OCI-LY1 (cell line): ENCODE data around the gene C13orf46.

Experiments
- H2AFZ ChIP-seq: fragments of 200-600 bp; sonication (generic), shearing (Covaris generic); 2 replicates; pipeline ENCODE4 v1.6.0; 2014; ENCODE audit warnings: antibody characterized with exemption, mild to moderate bottlenecking, low read length
- H3F3A ChIP-seq: fragments of 200-600 bp; sonication (generic), shearing (Covaris generic); 2 replicates; pipeline ENCODE4 v1.6.0; 2014; ENCODE audit warnings: mild to moderate bottlenecking, antibody characterized with exemption, low read length, moderate library complexity; ENCODE audit not compliant: insufficient read depth
- H3K27ac ChIP-seq: fragments of 200-600 bp; sonication (generic); 2 replicates; pipeline ENCODE4 v1.5.1; 2014; ENCODE audit warnings: low read length, mixed run types, mild to moderate bottlenecking, low read depth; ENCODE audit not compliant: poor library complexity, severe bottlenecking
- H3K27me3 ChIP-seq: fragments of 200-600 bp; sonication (generic); 2 replicates; pipeline ENCODE4 v1.6.0; 2014; ENCODE audit warnings: antibody characterized with exemption, mild to moderate bottlenecking, low read length, moderate library complexity; ENCODE audit not compliant: insufficient read depth
- H3K36me3 ChIP-seq: fragments of 200-600 bp; sonication (generic); 2 replicates; pipeline ENCODE4 v1.6.1; 2014; ENCODE audit warnings: mild to moderate bottlenecking, antibody characterized with exemption, low read length, moderate library complexity, mixed read lengths; ENCODE audit not compliant: insufficient read depth
- H3K4me1 ChIP-seq: fragments of 200-600 bp; sonication (generic); 2 replicates; pipeline ENCODE4 v1.5.1; 2014; ENCODE audit warnings: mild to moderate bottlenecking, low read length, moderate library complexity; ENCODE audit not compliant: insufficient read depth, severe bottlenecking
- H3K4me2 ChIP-seq: fragments of 200-600 bp; sonication (generic), shearing (Covaris generic); 2 replicates; pipeline ENCODE4 v1.6.1; 2014; ENCODE audit warnings: low read length
- H3K4me3 ChIP-seq: fragments of 200-600 bp; sonication (generic); 2 replicates; pipeline ENCODE4 v1.5.1; 2014; ENCODE audit warnings: low read length, low read depth, mild to moderate bottlenecking, mixed read lengths; ENCODE audit not compliant: poor library complexity, severe bottlenecking
- H3K79me2 ChIP-seq: fragments of 200-600 bp; shearing (Covaris generic); 2 replicates; pipeline ENCODE4 v1.6.1; 2016; ENCODE audit warnings: mixed run types, low read length, mixed read lengths; ENCODE audit not compliant: insufficient read depth
- H3K9ac ChIP-seq: fragments of 200-600 bp; sonication (generic), shearing (Covaris generic); 2 replicates; pipeline ENCODE4 v1.6.1; 2014; ENCODE audit warnings: mild to moderate bottlenecking, low read length, mixed read lengths
- H3K9me2 ChIP-seq: fragments of 200-600 bp; sonication (generic), shearing (Covaris generic); 2 replicates; pipeline ENCODE4 v1.6.1; 2014; ENCODE audit warnings: low read depth, mild to moderate bottlenecking, low read length, mixed read lengths
- H3K9me3 ChIP-seq: fragments of 200-600 bp; shearing (Covaris generic); 2 replicates; pipeline ENCODE4 v1.6.1; 2014; ENCODE audit warnings: low read length, mixed read lengths
- H4K20me1 ChIP-seq: fragments of 200-600 bp; sonication (generic), shearing (Covaris generic); 2 replicates; pipeline ENCODE4 v1.6.0; 2016; ENCODE audit warnings: mild to moderate bottlenecking, low read length; ENCODE audit not compliant: insufficient read depth
- EZH2 ChIP-seq: fragments of 200-600 bp; sonication (generic), shearing (Covaris generic); IDR thresholded peaks from 2 replicates; pipeline ENCODE4 v1.8.0; 2017; ENCODE audit warnings: borderline replicate concordance, mixed run types, mild to moderate bottlenecking, antibody characterized with exemption, low read length, moderate library complexity, mixed read lengths
- TF ChIP-seq, protein P1 (sequence below): fragments of 200-600 bp; sonication (generic), shearing (Covaris generic); IDR thresholded peaks from 2 replicates; pipeline ENCODE4 v1.5.1; 2017; ENCODE audit warnings: mild to moderate bottlenecking, antibody characterized with exemption, low read length, moderate library complexity, mixed read lengths

Gene C13orf46

DNA sequence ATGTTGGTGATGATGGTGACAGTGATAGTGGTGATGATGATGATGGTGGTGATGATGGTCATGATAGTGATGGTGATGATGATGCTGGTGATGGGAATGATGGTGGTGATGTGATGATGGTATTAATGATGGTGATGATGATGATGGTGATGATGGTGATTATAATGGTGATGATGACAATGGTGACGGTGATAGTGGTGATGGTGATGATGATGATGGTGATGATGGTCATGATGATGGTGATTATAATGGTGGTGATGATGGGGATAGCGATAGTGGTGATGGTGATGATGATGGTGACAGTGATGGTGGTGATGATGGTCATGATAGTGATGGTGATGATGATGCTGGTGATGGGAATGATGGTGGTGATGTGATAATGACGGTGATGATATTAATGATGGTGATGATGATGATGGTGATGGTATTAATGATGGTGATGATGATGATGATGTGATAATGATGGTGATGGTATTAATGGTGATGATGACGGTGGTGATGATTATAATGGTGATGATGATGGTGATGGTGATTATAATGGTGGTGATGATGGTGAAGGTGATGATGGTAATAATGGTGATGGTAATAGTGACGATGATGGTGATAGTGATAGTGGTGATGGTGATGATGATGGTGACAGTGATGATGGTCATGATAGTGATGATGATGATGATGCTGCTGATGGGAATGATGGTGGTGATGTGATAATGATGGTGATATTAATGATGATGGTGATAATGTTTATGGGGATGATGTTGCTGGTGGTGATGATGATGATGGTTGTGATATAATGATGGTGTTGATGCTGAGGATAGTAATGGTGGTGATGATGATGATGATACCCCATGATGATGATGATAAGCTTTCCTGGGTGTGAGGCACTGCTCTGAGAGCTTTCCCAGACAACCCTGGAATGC, 7.7 kb downstream of the C13orf46 start:
- Histone ChIP-seq H3K79me2 (no peaks in the 10 kb centered on the region), H2AFZ (no peak overlapping the region), H3K9ac (no peak overlapping the region), H3K36me3 (no peaks in the 10 kb centered on the region; the same call in 1 of the 2 replicates), H3K27me3 (peaks cover 6% of the 10 kb centered on the region; the same call in 1 of the 2 replicates), H3F3A (no peaks in the 10 kb centered on the region), H3K4me2 (no peak overlapping the region), H3K9me3 (peaks cover 4% of the 10 kb centered on the region; the same call in 1 of the 2 replicates), H3K4me1 (no peaks in the 10 kb centered on the region), H4K20me1 (no peaks in the 10 kb centered on the region), H3K9me2 (no peaks in the 10 kb centered on the region), H3K4me3 (no peak overlapping the region), H3K27ac (no peak overlapping the region)
- TF ChIP-seq, protein P1, sequence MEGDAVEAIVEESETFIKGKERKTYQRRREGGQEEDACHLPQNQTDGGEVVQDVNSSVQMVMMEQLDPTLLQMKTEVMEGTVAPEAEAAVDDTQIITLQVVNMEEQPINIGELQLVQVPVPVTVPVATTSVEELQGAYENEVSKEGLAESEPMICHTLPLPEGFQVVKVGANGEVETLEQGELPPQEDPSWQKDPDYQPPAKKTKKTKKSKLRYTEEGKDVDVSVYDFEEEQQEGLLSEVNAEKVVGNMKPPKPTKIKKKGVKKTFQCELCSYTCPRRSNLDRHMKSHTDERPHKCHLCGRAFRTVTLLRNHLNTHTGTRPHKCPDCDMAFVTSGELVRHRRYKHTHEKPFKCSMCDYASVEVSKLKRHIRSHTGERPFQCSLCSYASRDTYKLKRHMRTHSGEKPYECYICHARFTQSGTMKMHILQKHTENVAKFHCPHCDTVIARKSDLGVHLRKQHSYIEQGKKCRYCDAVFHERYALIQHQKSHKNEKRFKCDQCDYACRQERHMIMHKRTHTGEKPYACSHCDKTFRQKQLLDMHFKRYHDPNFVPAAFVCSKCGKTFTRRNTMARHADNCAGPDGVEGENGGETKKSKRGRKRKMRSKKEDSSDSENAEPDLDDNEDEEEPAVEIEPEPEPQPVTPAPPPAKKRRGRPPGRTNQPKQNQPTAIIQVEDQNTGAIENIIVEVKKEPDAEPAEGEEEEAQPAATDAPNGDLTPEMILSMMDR, result no peak
- TF ChIP-seq EZH2, result no peak

DNA sequence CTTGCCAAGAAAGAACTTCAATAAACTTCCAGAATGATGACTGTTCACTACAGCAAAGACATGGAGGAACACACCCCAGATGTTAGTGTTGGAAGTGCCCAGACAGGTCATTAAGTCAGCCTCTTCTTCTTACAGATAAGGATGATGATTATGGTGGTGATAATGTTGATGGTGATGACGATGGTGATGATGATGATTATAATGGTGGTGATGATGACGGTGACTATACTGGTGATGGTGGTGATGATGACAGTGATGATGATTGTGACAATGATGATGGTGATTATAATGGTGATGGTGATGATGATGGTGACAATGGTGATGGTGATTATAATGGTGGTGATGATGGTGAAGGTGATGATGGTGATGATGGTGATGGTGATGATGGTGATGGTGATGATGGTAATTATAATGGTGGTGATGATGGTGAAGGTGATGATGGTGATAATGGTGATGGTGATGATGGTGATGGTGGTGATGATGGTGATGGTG, 8.4 kb downstream of the C13orf46 start:
- Histone ChIP-seq H3K27me3 (peaks cover 6% of the 10 kb centered on the region; the same call in 1 of the 2 replicates), H3K36me3 (no peaks in the 10 kb centered on the region; the same call in 1 of the 2 replicates), H3K4me3 (no peak overlapping the region), H2AFZ (no peak overlapping the region), H3K27ac (no peak overlapping the region), H3K79me2 (no peaks in the 10 kb centered on the region), H3K4me1 (no peaks in the 10 kb centered on the region), H4K20me1 (no peaks in the 10 kb centered on the region), H3F3A (no peaks in the 10 kb centered on the region), H3K9me3 (peaks cover 7% of the 10 kb centered on the region; the same call in 1 of the 2 replicates), H3K9ac (no peak overlapping the region), H3K9me2 (no peaks in the 10 kb centered on the region), H3K4me2 (no peak overlapping the region)
- TF ChIP-seq, protein P1, result no peak
- TF ChIP-seq EZH2, result no peak

DNA sequence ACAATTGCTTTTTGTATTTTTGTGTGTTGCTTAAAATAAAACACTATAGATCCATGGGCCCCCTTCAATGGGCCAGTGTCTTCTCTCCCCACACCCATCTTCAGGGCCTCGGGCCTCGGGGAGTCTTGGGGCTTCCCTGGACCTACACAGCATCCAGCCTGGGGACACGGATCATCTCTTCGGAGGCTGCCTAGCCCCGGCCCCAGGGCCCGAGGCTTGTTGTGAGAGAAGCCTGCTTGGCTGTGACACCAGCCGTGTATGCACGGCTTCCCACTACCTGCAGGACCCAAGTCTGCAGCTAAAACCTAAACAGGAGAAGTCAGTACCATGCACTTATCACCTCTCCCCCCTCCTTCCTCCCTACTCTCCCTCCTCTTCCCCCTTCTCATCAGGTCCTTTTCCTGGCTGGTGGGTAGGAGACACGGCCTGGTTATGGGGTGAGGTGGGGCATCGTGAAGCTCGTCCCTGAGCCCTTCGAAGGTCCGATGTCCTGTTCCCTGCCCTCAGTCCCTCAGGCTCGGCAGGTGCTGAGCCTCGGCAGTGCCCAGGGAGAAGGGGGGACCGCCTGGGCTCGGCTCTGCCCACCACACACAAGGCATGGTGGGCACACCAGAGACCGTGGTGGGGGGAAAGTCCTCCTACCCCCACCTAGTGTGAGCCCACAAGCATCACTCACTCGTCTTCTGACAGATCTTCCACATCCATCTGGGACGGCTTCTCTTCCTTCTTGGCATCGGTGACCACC, 9.5 kb downstream of the C13orf46 start:
- peaks cover 6% of the 10 kb centered on the region; the same call in 1 of the 2 replicates for H3K27me3 ChIP-seq
- no peaks in the 10 kb centered on the region for H3K9me2 ChIP-seq
- H3K79me2 ChIP-seq, result no peaks in the 10 kb centered on the region
- no peak overlapping the region for H3K27ac ChIP-seq
- H3K9me3 ChIP-seq, result peaks cover 14% of the 10 kb centered on the region
- H4K20me1 ChIP-seq, result no peaks in the 10 kb centered on the region
- H3K4me3 ChIP-seq, result no peak overlapping the region
- H3K36me3 ChIP-seq, result no peaks in the 10 kb centered on the region; the same call in 1 of the 2 replicates
- TF ChIP-seq, protein P1, result no peak
- no peak for TF ChIP-seq EZH2
- H2AFZ ChIP-seq, result no peak overlapping the region
- no peaks in the 10 kb centered on the region for H3F3A ChIP-seq
- H3K4me2 ChIP-seq, result no peak overlapping the region
- H3K4me1 ChIP-seq, result no peaks in the 10 kb centered on the region
- no peak overlapping the region for H3K9ac ChIP-seq
